ENCODE results near the gene MAP3K20. TPM values are rescaled to one million over a fixed set of nuclear protein-coding genes. Genes with fewer than 3 reads are reported as not detected.

MAP3K20 gene
- total and polyA plus RNA-seq, 2 of the 4 experiments (the other 2 are of a cell fraction), result 27.5 to 84.4 TPM

GRCh38 chr2:173136599-173136998, 61.0 kb downstream of the MAP3K20 start:
- Histone ChIP-seq H2AFZ (replicated peaks; ENCODE audit: low read length, poor library complexity) (no peak overlapping the region), H3K9me1 (ENCODE audit: insufficient read depth, low read length) (peaks cover 3% of the 10 kb centered on the region; the same call in 1 of the 2 replicates), H3K23ac (ENCODE audit: low read depth, low read length) (peak overlapping the region; percentile 72), H3K18ac (ENCODE audit: low read depth, low read length) (peak overlapping the region; percentile 57; the same call in 1 of the 2 replicates), H3K4me3 (ENCODE audit: insufficient read depth, low read depth, low read length) (no peak overlapping the region), H2AK5ac (ENCODE audit: low read depth, low read length) (no peak overlapping the region), H3K9me3 (ENCODE audit: control insufficient read depth, insufficient read depth, low read length) (no peaks in the 10 kb centered on the region), H3K56ac (ENCODE audit: extremely low read depth, insufficient read depth, low read length) (no peak overlapping the region), H4K8ac (ENCODE audit: low read depth in 2 of 2, low read length in 2 of 2) (0 out of 4 replicates have a peak overlapping the region, but pooled peaks of 1 of the 2 experiments have one; percentile 37), H4K91ac (ENCODE audit: insufficient read depth, low read depth, low read length) (0 out of 2 replicates have a peak overlapping the region, but pooled peaks have one; percentile 14), H4K5ac (ENCODE audit: low read depth, low read length) (peak overlapping the region; percentile 68; the same call in 1 of the 2 replicates), H2AK9ac (replicated peaks; ENCODE audit: low read depth, low read length, poor library complexity) (no peak overlapping the region), H2BK20ac (ENCODE audit: low read depth, low read length) (no peak overlapping the region), H2BK120ac (ENCODE audit: low read depth, low read length) (peak overlapping the region; percentile 29; the same call in 1 of the 2 replicates), H3K4ac (ENCODE audit: low read depth, low read length) (peak overlapping the region; percentile 45; the same call in 1 of the 2 replicates), H2BK5ac (ENCODE audit: low read depth, low read length, poor library complexity, severe bottlenecking) (peak overlapping the region; percentile 32), H3K36me3 (ENCODE audit: control insufficient read depth, insufficient read depth, low read length) (peaks cover 1% of the 10 kb centered on the region; the same call in 1 of the 2 replicates), H3K4me1 (ENCODE audit: control insufficient read depth, insufficient read depth, low read length) (peaks cover 18% of the 10 kb centered on the region), H3K14ac (replicated peaks; ENCODE audit: low read depth, low read length) (peak overlapping the region; percentile 61), H3K27me3 (ENCODE audit: control insufficient read depth, insufficient read depth, low read length) (no peaks in the 10 kb centered on the region), H3K4me2 (ENCODE audit: low read depth, low read length) (peak overlapping the region; percentile 85), H4K20me1 (ENCODE audit: insufficient read depth, low read length) (no peaks in the 10 kb centered on the region), H3K79me1 (ENCODE audit: low read depth in 1 of 2, low read length in 2 of 2) (peaks cover 34 to 64% of the 10 kb centered on the region in 2 experiments), H3K9ac (ENCODE audit: low read depth, low read length) (no peak overlapping the region; the same call in 1 of the 2 replicates), H2BK15ac (ENCODE audit: low read depth, low read length) (no peak overlapping the region), H3K27ac (ENCODE audit: insufficient read depth, low read length) (no peak overlapping the region)
- DNase-seq (no peak), ATAC-seq (ENCODE audit: low read depth) (no peak)
- no CpG with 5 or more reads among the region's 2 CpGs for WGBS, 2 experiments (ENCODE audit: extremely low coverage in 2 of 2, insufficient read length in 1 of 2)
- intact Hi-C loops (cut with micrococcal nuclease) (no loop called here), in situ Hi-C loops (cut with MboI; ENCODE audit: low sequenced_read_pairs) (no loop called here), dilution Hi-C loops (cut with HindIII; ENCODE audit: low sequenced_read_pairs, unreplicated experiment) (no loop called here)
- no TSS peak for BruUV-seq (replicated peaks)
- no peak for TF ChIP-seq RFX5 (IDR thresholded peaks at IDR 0.05; ENCODE audit: low read depth, low read length)
- TF ChIP-seq MAZ (IDR thresholded peaks at IDR 0.05; ENCODE audit: borderline replicate concordance, low read depth, low read length), result no peak
- no peak for TF ChIP-seq ELK1 (IDR thresholded peaks at IDR 0.05; ENCODE audit: borderline replicate concordance, low read depth, low read length)
- TF ChIP-seq MAFK (IDR thresholded peaks at IDR 0.05; ENCODE audit: low read depth, low read length), result no peak
- no peak for TF ChIP-seq CTCF (conservative IDR thresholded peaks at IDR 0.05; ENCODE audit: low read depth, low read length)
- TF ChIP-seq POLR2A (IDR thresholded peaks at IDR 0.05; ENCODE audit: low read depth, low read length), result no peak
- no peak for TF ChIP-seq SMC3 (IDR thresholded peaks at IDR 0.05; ENCODE audit: low read depth, low read length)
- no peak for TF ChIP-seq BHLHE40 (IDR thresholded peaks at IDR 0.05; ENCODE audit: low read depth, low read length)
- no peak for TF ChIP-seq FOS (IDR thresholded peaks at IDR 0.05; ENCODE audit: low read depth, low read length)
- ChIA-PET CTCF (no interaction called here), POLR2A (ENCODE audit: unreplicated experiment) (no interaction called here)
